NCI-H69 (cell line): ENCODE data around the gene UBL4A.
A peak's percentile ranks its signal among the peaks of the same experiment; 100 is the strongest.

Experiments
- DNase-seq: peaks from one replicate; lab custom pipeline; 2025; lab: John Stamatoyannopoulos, UW

UBL4A gene

DNA sequence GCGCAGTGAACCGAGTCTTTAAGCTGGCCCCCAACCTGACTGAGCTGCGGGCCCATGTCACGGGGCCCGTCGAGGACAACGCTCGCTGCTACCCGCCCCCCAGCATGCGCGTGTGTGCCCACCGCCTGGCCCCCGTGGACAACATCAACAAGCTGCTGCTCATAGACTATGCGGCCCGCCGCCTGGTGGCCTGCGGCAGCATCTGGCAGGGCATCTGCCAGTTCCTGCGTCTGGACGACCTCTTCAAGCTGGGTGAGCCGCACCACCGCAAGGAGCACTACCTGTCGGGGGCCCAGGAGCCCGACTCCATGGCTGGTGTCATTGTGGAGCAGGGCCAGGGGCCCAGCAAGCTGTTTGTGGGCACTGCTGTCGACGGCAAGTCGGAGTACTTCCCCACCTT is 26.1 kb downstream of the UBL4A start:
- no peak for DNase-seq

GRCh38 chrX:154459832-154460231 is 26.6 kb downstream of the UBL4A start:
- peak; percentile 22 for DNase-seq

DNA sequence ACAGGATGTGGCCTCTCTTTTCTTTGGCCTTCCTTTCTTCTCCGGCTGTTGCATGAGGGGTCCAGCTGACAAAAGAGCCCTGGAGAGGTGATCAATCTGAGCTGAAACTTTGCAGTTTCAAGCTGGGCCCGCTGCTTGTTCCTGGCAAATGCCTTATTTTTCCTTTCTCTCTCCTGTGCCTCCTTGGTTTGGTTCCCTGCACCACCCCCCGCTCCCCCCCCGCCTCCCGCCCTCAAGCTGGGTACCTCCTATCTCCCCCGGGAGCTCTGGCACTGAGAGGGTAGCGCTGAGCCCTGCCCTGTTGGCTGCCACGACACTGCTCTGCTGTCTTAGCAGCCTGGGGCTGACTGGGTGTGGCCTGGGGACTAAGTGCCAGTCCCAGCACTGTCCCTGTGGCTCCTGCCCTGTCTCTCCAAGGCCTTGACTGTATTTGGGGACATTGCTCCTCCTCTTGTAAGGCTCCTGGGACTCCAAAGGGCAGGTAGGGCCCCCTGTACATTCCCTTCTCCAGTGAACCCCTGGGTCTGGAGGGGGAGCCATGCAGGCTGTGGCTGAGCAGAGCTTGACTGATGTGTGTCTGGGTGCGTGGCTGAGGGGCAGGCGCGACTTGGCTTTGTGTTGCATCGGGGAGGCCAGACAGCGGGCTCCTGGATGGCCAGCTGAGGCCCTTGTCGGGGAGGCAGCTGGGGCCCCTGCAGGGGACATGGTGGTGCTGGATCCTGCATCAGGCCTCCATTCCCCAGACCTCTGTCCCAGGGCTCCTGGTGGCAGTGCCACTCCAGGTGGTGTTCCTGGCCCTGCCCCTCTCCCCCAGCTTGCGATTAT is 27.2 kb downstream of the UBL4A start:
- peak; percentile 68 for DNase-seq

DNA sequence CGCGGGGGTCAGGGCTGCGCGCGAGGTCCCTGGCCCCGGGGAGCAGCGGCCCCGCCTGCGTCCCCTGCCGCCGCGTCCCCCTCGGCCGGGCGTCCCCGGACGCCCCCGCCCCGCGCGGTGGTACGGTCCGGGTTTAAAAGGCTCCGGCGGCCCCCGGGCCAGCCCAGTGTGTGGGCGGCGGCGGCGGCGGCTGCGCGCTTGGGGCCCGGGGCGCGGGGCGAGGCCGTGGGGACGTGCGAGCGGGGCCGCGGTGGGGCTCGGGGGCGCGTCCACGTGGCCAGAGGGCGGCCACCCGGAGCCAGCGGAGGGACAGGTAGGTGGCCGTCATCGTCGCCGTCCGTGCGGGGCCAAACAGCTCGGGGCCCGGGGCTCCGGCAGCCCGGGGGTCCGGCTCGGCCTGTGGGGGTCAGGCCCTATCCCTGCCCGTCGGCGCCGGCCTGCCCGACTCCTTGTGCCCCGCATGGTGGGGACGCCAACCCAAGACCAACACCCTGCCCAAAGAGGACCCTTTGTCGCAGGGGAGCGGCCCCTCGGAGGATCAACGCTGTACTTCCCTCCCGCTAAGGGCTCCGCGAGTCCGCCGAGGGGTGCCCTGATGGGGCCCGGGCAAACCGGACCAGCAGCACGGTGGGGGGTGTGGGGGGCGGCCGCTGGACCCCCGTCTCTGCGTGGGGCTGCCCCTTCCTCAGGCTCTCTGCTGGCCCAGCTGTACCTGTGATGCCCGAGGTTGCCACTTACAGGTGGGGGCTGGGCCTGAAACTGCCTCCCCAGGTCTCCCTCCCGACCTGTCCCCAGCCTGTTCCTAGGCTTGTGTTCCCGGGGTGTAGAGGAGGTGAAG is 28.1 kb downstream of the UBL4A start, which contains the start of gene PLXNA3:
PLXNA3 (plus strand) TSS at position 166 of the 838 bp plus-strand sequence. CDS start 1,903 bp downstream, outside the sequence.
- peak; percentile 68 for DNase-seq

DNA sequence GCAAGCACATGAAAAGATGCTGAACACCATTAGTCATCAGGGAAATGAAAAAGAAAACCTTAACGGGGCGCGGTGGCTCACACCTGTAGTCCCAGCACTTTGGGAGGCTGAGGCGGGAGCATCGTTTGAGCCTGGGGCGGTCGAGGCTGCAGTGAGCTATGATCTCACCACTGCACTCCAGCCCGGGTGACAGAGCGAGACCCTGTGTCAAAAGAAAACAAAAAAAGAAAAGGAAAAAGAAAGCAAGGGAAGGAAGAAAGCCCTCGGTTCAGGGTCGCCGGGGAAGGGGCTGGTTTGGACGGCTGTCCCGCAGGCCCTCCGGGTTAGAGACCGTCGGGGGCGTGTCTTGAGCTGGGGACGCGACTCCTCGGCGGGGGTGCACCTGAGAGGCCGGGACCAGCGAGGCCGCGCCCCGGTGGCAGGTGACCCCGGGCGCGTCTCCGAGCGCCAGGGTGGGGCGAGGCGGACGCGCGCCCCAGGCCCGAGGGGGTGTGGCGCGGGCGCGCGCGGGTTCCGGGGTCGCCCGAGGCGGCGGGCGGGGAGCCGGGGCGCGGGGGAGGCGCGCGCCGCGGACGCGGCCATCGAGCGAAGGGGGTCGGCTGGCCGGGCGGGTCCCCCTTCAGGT is 28.8 kb downstream of the UBL4A start:
- DNase-seq = peak; percentile 74

- DNase-seq = no peak
Measured at GRCh38 chrX:154452823-154453222, 33.6 kb downstream of the UBL4A start.

- no peak for DNase-seq
Measured at GRCh38 chrX:154450312-154450711, 36.1 kb downstream of the UBL4A start.

- no peak for DNase-seq
Measured at GRCh38 chrX:154449618-154450017, 36.8 kb downstream of the UBL4A start.

GRCh38 chrX:154448484-154448883 is 37.9 kb downstream of the UBL4A start:
- DNase-seq = no peak

- no peak for DNase-seq
Measured at GRCh38 chrX:154446430-154446829, 40.0 kb downstream of the UBL4A start.

DNA sequence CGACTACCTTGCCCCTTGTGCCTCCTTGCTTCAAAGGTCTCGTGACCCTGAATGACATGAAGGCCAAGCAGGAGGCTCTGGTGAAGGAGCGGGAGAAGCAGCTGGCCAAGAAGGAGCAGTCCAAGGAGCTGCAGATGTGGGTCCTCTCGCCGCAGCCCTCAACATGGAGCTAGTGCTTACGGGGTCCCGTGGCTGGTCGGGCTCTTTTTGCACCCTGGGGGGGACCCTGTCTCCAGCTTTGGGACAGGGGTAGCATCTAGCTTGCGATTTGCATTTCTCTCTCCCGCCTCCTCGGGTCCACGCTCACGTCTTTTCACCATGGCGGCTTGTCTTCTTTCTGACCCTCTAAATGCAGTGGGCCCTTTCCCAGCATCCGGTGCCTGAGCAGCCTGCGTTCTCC is 40.6 kb downstream of the UBL4A start:
- no peak for DNase-seq

- no peak for DNase-seq
Measured at GRCh38 chrX:154444755-154445246, 41.6 kb downstream of the UBL4A start.

DNA sequence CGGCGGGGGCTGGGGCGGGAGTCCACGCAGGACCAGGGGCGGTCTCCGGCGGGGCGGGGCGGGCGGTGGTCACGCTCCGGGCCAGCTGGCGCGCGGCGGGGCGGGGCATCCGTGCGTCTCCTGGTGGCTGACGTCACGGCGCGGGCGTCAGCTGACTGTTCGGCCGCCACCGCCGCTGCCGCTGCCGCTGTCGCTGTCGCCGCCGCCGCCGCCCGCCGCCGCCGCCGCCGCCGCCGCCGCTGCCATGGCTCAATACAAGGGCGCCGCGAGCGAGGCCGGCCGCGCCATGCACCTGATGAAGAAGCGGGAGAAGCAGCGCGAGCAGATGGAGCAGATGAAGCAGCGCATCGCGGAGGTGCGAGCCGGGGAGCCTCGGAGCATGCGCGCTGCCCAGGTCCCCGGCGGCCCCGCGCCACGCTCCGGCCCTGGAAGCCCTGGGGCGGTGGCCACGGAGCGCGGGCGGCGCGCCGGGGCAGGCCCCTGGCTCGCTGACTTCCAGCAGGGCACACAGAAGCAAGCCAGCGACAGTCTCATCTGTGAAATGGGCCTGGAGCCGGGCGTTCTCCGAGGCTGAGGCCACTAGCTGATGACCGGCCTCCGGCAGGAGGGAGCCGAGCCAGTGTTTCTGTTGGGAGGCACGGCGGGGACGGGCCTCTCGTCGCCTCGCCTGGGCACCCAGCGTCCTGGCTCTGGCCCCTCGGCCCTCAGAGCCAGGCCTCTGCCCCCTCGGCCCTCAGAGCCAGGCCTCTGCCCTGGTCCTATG is 42.2 kb downstream of the UBL4A start, which contains the start of gene FAM50A:
FAM50A (plus strand) TSS at position 150 of the 763 bp plus-strand sequence; CDS start at position 245, 95 bp downstream.
- DNase-seq = peak; percentile 78

DNA sequence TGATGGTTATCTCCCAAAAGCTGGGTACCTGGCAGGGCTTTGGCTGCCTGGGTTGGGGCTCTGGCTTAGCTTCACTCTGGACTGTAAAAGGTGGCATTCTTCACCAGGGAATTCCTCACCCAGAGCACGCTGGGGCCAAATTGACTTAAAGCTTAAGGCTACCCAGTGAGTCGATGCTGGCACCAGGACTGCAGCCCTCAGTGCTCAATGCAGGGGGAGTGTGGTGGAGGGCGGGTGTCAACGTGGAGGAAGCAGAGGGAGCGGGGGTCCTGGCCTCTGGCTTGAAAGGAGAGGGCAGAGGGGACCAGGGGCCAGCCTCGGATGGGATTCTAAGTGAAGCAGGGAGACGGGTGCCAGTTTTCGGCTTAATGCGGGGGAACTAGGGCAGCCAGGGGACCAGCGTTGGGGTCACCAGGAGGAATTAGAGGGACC is 42.9 kb downstream of the UBL4A start:
- peak; percentile 28 for DNase-seq

DNA sequence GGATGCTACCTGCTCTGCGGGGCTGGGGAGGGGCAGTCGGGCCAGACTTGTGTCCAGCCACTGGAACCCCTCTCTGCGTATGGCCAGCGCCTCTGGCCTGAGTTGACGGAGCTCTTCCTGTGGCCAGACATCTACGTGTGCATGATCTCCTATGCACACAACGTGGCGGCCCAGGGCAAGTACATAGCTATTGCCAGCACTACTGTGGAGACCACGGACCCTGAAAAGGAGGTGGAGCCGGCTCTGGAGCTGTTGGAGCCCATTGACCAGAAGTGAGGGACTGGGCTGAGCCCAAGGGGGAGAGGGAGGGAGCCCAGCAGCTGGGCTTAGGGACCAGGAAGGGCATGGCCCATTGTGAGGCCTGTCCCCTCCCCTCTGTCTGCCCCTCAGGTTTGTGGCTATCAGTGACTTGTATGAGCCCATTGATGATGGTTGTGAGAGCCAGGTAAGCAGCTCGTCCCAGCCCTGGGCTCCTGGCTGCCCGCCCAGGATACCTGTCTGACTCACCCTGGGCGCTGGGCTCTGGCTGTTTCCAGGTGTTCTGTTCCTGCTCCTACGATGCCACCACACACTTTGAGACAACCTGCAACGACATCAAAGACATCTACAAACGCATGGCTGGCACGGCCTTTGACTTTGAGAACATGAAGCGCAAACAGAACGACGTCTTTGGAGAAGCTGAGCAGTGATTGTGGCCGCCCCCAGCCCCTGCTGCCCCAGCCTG is 44.3 kb downstream of the UBL4A start:
- DNase-seq = no peak

DNA sequence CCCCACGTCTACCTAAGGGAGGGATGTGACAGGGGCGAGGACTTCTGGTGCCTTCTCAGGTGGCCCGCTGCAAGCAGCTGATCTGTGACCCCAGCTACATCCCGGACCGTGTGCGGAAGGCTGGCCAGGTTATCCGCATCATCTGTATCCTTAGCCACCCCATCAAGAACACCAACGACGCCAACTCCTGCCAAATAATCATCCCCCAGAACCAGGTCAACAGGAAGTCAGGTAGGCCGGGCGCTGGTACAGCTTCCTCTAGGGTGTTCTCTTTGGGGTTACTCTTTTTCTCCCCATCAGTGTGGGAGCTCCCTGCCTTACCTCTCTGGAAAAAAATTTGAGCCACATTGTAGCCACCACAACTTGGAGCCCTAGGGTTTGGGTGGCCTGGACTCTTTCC is 44.9 kb downstream of the UBL4A start:
- DNase-seq = no peak

DNA sequence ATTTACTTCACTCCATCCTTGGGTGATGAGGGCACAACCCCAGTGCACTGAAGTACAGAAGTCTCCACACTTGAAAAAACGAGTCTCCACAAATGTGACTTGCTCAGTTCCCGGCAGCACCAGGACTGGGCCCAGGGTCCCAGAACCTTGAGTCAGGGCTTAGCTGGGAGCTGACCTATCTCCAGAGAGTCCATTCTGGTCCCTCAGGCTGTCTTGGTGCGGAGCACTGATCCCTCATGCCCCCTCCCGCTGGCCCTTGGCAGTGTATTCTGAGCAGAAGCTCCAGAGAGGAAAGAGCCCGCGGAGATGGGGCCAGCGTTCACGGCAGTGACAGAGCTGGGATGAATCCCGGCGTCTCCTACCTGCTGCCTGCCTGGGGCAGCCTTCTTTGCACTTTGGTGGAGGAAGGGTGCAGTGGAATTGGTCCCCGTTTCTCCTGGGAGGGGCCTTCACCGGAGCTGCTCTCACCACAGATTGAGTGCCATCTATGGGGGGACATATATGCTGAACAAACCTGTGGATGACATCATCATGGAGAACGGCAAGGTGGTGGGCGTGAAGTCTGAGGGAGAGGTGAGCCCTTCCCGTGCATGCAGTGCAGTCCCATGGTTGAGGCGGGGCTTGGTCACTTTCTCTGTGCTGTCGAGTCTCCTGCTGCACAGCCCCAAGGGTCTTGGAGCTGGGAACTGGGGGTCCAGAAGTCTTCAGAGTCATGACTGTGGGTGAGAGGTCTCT is 45.6 kb downstream of the UBL4A start:
- no peak for DNase-seq

DNA sequence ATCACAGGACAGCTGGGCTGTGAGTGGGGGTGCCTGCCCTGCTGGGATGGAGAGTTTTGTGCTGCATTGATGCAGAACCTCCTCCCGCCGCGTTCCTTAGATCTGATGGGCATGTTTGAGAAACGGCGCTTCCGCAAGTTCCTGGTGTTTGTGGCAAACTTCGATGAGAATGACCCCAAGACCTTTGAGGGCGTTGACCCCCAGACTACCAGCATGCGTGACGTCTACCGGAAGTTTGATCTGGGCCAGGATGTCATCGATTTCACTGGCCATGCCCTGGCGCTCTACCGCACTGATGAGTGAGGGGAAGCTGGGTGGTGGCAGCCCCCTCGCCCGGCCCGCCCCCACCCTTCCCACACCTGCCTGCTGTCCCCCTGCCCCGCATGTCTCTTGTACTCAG is 46.6 kb downstream of the UBL4A start:
- no peak for DNase-seq

- DNase-seq = no peak
Measured at GRCh38 chrX:154437971-154438893, 48.2 kb downstream of the UBL4A start.
